K562 (cell line): ENCODE results near the gene ARHGAP28. TPM values are rescaled to one million over a fixed set of nuclear protein-coding genes. Genes with fewer than 3 reads are reported as not detected.

ENCODE experiments used
- ATAC-seq: fragments of 200-7000 bp; cut with Tn5 transposase; 3 replicates; pipeline ENCODE4 v1.9.1; 2020; ENCODE audit warnings: moderate library complexity
- BruUV-seq: library from RNA; stranded (reverse); fragments of 400-500 nt; replicated peaks from 2 replicates; lab custom pipeline; 2021; lab: Mats Ljungman, UMichigan
- CTCF ChIA-PET: fragments of 300-600 bp; formaldehyde crosslinking; extraction: SDS; loops from one replicate; lab custom pipeline; 2021; ENCODE audit warnings: low intra/inter-chr PET ratio; lab: Yijun Ruan, JAX
- POLR2A ChIA-PET: fragments of 300-600, 350-650 bp; sonication (Branson Sonifier 250); formaldehyde crosslinking; extraction: SDS; loops from one replicate; lab custom pipeline; 2021; ENCODE audit warnings: antibody characterized with exemption, inconsistent platforms; lab: Yijun Ruan, JAX
- DNase-seq, 4 experiments: peaks; one replicate each; pipeline versions ENCODE4 v3.0.0 to v3.0.0-alpha.2; 2011 to 2018; ENCODE audit warnings: low spot score in 3 of 4, mixed read lengths in 3 of 4; ENCODE audit errors: extremely low read depth in 1 of 4
- FAIRE-seq: peaks from 2 replicates; lab custom pipeline; 2011; peaks lifted over from hg19 to GRCh38; lab: Jason Lieb, UNC
- H2AFZ ChIP-seq: 2 replicates; pipeline ENCODE4 v1.6.0; 2011; ENCODE audit warnings: low read depth, low read length, control low read depth, inconsistent platforms
- H3K27ac ChIP-seq: fragments of 200-600 bp; 3 replicates; pipeline ENCODE4 v1.8.0; 2011; ENCODE audit warnings: low read depth, mild to moderate bottlenecking, control low read depth, inconsistent platforms, low read length, moderate library complexity, mixed read lengths; ENCODE audit errors: extremely low read depth
- H3K27me3 ChIP-seq, 2 experiments: fragments of 300-600 bp in 1 of 2; 2 replicates in 1 of 2; 3 replicates in 1 of 2; pipeline versions ENCODE4 v1.6.0 to v1.8.0; 2011; ENCODE audit warnings: inconsistent platforms in 2 of 2, low read length in 2 of 2, mild to moderate bottlenecking in 1 of 2, mixed read lengths in 1 of 2, moderate library complexity in 1 of 2; ENCODE audit not compliant: control insufficient read depth in 2 of 2, insufficient read depth in 2 of 2
- H3K36me3 ChIP-seq: fragments of 300-600 bp; 3 replicates; pipeline ENCODE4 v1.8.0; 2011; ENCODE audit warnings: mild to moderate bottlenecking, low read length, inconsistent platforms; ENCODE audit not compliant: control insufficient read depth, insufficient read depth
- H3K4me1 ChIP-seq, 2 experiments: fragments of 200-600 bp in 1 of 2; replicated peaks in 1 of 2; 2 replicates in 1 of 2; 3 replicates in 1 of 2; pipeline versions ENCODE4 v1.5.1 to v1.8.0; 2011; ENCODE audit warnings: inconsistent platforms in 2 of 2, low read length in 2 of 2, mild to moderate bottlenecking in 1 of 2, mixed read lengths in 1 of 2, moderate library complexity in 1 of 2; ENCODE audit not compliant: control insufficient read depth in 2 of 2, insufficient read depth in 2 of 2
- H3K4me2 ChIP-seq: 2 replicates; pipeline ENCODE4 v1.6.1; 2011; ENCODE audit warnings: low read length, control low read depth, inconsistent platforms, mixed read lengths; ENCODE audit not compliant: insufficient read depth
- H3K4me3 ChIP-seq: fragments of 200-600 bp; sonication (generic), shearing (Covaris generic); 2 replicates; pipeline ENCODE4 v1.5.1; 2016; ENCODE audit warnings: control low read depth, inconsistent platforms
- H3K79me2 ChIP-seq: fragments of 200-600 bp; 3 replicates; pipeline ENCODE4 v1.8.0; 2011; ENCODE audit warnings: low read length, inconsistent platforms; ENCODE audit not compliant: control insufficient read depth, insufficient read depth
- H3K9ac ChIP-seq, 2 experiments: 2 replicates each; pipeline versions ENCODE4 v1.6.0 to v1.6.1; 2011; ENCODE audit warnings: low read depth in 2 of 2, low read length in 2 of 2, control low read depth in 1 of 2, inconsistent platforms in 1 of 2, mild to moderate bottlenecking in 1 of 2, mixed read lengths in 1 of 2; ENCODE audit not compliant: insufficient read depth in 1 of 2
- H3K9me1 ChIP-seq: one replicate; pipeline ENCODE4 v1.6.0; 2011; ENCODE audit warnings: inconsistent platforms, mild to moderate bottlenecking, low read length, moderate library complexity; ENCODE audit not compliant: control insufficient read depth, insufficient read depth
- H3K9me3 ChIP-seq: replicated peaks from 2 replicates; pipeline ENCODE4 v1.5.1; 2011; ENCODE audit warnings: low read depth, low read length, inconsistent platforms; ENCODE audit not compliant: control insufficient read depth, insufficient read depth
- H4K20me1 ChIP-seq: replicated peaks from 2 replicates; pipeline ENCODE4 v1.6.1; 2011; ENCODE audit warnings: low read length, inconsistent platforms, mixed read lengths; ENCODE audit not compliant: control insufficient read depth, insufficient read depth
- ARID1B ChIP-seq: fragments of 450-650 bp; IDR thresholded peaks from 2 replicates; pipeline ENCODE4 v1.6.1; 2016; ENCODE audit warnings: antibody characterized with exemption, mild to moderate bottlenecking, inconsistent platforms
- DPF2 ChIP-seq: fragments of 450-650 bp; IDR thresholded peaks from 2 replicates; pipeline ENCODE4 v1.6.1; 2016
- KDM1A ChIP-seq, 2 experiments: fragments of 450-650 bp; IDR thresholded peaks; 2 replicates each; pipeline ENCODE4 v1.6.1; 2016; ENCODE audit warnings: mild to moderate bottlenecking in 2 of 2
- NRF1 ChIP-seq, 2 experiments: fragments of 450-650 bp; IDR thresholded peaks in 1 of 2; conservative IDR thresholded peaks in 1 of 2; 2 replicates each; pipeline ENCODE4 v1.6.1; 2014; ENCODE audit warnings: mild to moderate bottlenecking in 2 of 2
- RBM25 ChIP-seq: fragments of 200-400 bp; formaldehyde crosslinking; IDR thresholded peaks from 2 replicates; pipeline ENCODE4 v1.6.1; 2018; ENCODE audit warnings: low read length, low read depth, moderate library complexity; ENCODE audit not compliant: severe bottlenecking
- SAFB ChIP-seq: fragments of 200-400 bp; formaldehyde crosslinking; IDR thresholded peaks from 2 replicates; pipeline ENCODE4 v1.6.1; 2017; ENCODE audit warnings: low read depth, low read length, borderline replicate concordance
- SMARCA4 ChIP-seq: fragments of 450-650 bp; IDR thresholded peaks from 2 replicates; pipeline ENCODE4 v1.6.1; 2016
- THRAP3 ChIP-seq: fragments of 450-650 bp; IDR thresholded peaks from 2 replicates; pipeline ENCODE4 v1.6.1; 2016; ENCODE audit warnings: mild to moderate bottlenecking, inconsistent platforms, borderline replicate concordance
- ZNF347 ChIP-seq: fragments of 450-650 bp; formaldehyde crosslinking; IDR thresholded peaks from 2 replicates; pipeline ENCODE4 v1.4.0; 2020; ENCODE audit warnings: low read depth, mild to moderate bottlenecking, moderate library complexity
- ZZZ3 ChIP-seq: fragments of 450-650 bp; IDR thresholded peaks from 2 replicates; pipeline ENCODE4 v1.6.1; 2016; ENCODE audit warnings: antibody characterized with exemption, mild to moderate bottlenecking, moderate library complexity
- WGBS: fragments of 100-300 bp; shearing (Covaris generic); methylation state at CpG from one replicate; pipeline ENCODE4 v1.1.6; 2016; ENCODE audit warnings: low coverage, mixed read lengths; ENCODE audit not compliant: insufficient coverage; ENCODE audit errors: missing lambda C conversion rate; 5-methylcytosine and 5-hydroxymethylcytosine counted together
- in situ Hi-C: fragments of 300-500 bp; cut with MboI; formaldehyde crosslinking; loops from 4 replicates; pipeline ENCODE4 v1.15.0; 2018; ENCODE audit warnings: inconsistent platforms, mixed read lengths
- intact Hi-C: fragments of 100-400 bp; cut with micrococcal nuclease; formaldehyde crosslinking; loops from 2 replicates; pipeline ENCODE4 v1.14.2; 2022
- polyA plus RNA-seq, 8 experiments: library from polyadenylated mRNA; depleted of rRNA in 4 of 8; stranded (reverse) in 5 of 8; unstranded in 3 of 8; fragments of >200 nt; fragmentation: Nextera tagmentation in 2 of 8; fragmentation: Illumina TruSeq in 1 of 8; extraction: Ambion mirVana in 2 of 8; extraction: Trizol in 1 of 8; gene quantifications; 2 replicates each; pipeline versions ENCODE4 v1.2.1 to v1.2.3, GENCODE V29; 2011 to 2014; ENCODE audit warnings: inconsistent platforms in 1 of 8, missing spikeins in 1 of 8
- total RNA-seq, 7 experiments: library from RNA; depleted of rRNA in 6 of 7; stranded (reverse); fragments of >200 nt in 6 of 7; fragmentation: Illumina TruSeq in 2 of 7; extraction: Trizol in 2 of 7; gene quantifications; 2 replicates each; pipeline versions ENCODE4 v1.2.1 to v1.2.3, GENCODE V29; 2011 to 2021; ENCODE audit warnings: low replicate concordance in 1 of 7
- TF ChIP-seq, protein P1 (sequence below): IDR thresholded peaks from 2 replicates; pipeline ENCODE4 v1.6.1; 2011; ENCODE audit warnings: borderline replicate concordance, low read depth, mild to moderate bottlenecking, moderate library complexity, low read length; ENCODE audit not compliant: insufficient read depth, poor library complexity, severe bottlenecking
- TF ChIP-seq, protein P2 (sequence below): sonication (generic); formaldehyde crosslinking; IDR thresholded peaks from 2 replicates; pipeline ENCODE4 v1.9.0; 2022; ENCODE audit warnings: mild to moderate bottlenecking, missing genetic modification reagents
- TF ChIP-seq, protein P3 (sequence below): sonication (generic); IDR thresholded peaks from 2 replicates; pipeline ENCODE4 v1.6.1; 2016

The ARHGAP28 gene
- total and polyA plus RNA-seq, 9 of the 15 experiments (the other 6 are each of a cell fraction or from before 2014, with no cell fraction given), result 0.93 to 5.9 (median 5.0) TPM

DNA sequence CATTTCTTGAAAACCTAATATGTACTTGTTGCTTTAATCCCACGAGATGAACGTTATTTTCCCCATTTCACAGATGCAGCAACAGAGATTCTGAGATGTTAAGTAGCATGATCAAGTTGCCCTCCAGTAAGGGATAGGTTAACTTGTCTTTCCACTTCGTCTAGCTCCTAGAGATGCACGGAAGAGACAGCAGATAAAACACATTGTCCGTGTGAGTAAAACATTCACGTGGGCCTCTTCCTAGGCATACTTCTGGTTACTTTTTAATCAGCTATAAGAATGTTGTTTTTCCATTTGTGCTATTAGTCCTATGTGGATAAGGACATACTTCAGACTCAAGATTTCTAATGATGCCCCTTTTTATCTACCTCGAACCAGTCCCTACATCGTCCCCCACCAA, 1.2 kb upstream of the ARHGAP28 start (continued):
- TF ChIP-seq, protein P1, sequence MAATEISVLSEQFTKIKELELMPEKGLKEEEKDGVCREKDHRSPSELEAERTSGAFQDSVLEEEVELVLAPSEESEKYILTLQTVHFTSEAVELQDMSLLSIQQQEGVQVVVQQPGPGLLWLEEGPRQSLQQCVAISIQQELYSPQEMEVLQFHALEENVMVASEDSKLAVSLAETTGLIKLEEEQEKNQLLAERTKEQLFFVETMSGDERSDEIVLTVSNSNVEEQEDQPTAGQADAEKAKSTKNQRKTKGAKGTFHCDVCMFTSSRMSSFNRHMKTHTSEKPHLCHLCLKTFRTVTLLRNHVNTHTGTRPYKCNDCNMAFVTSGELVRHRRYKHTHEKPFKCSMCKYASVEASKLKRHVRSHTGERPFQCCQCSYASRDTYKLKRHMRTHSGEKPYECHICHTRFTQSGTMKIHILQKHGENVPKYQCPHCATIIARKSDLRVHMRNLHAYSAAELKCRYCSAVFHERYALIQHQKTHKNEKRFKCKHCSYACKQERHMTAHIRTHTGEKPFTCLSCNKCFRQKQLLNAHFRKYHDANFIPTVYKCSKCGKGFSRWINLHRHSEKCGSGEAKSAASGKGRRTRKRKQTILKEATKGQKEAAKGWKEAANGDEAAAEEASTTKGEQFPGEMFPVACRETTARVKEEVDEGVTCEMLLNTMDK, result no peak
- TF ChIP-seq THRAP3 (no peak), RBM25 (peak; percentile 71), KDM1A (IDR thresholded peaks at IDR 0.05) (no peak)
- TF ChIP-seq, protein P2, sequence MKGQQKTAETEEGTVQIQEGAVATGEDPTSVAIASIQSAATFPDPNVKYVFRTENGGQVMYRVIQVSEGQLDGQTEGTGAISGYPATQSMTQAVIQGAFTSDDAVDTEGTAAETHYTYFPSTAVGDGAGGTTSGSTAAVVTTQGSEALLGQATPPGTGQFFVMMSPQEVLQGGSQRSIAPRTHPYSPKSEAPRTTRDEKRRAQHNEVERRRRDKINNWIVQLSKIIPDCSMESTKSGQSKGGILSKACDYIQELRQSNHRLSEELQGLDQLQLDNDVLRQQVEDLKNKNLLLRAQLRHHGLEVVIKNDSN (CRISPR knock-in tag), result no peak

DNA sequence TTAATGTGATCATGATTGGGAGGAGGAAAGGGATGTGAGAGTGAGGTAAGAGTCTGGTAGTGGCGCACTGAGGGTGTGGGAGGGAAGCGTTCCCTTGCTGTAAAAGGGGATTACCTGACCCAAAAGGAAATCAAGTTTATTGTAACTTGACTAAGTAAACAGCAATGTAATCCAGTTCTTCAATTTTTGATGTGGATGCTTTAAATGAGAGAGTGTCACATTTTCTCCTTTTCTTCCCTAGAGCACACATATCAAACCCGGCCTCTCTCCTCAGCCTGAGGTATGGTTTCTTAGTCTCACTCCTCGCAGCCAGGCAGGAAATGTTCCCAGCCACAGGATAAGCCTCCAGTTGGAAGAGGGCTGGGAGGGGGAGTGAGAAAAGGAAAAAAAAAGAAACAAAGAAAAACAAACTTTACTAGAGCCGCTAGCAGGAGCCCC, 688 bp upstream of the ARHGAP28 start:
- TSS peak; percentile 89 for BruUV-seq
- Histone ChIP-seq H3K4me2 (peak overlapping the region; percentile 80), H3K79me2 (no peaks in the 10 kb centered on the region), H3K27me3 (no peaks in the 10 kb centered on the region), H3K9ac (peak overlapping the region; percentile 51 to 89), H4K20me1 (no peaks in the 10 kb centered on the region), H3K27ac (peak overlapping the region; percentile 56), H3K4me3 (peak overlapping the region; percentile 61), H3K36me3 (no peaks in the 10 kb centered on the region), H3K9me1 (no peaks in the 10 kb centered on the region), H2AFZ (peak overlapping the region; percentile 90), H3K4me1 (peaks cover 3 to 11% of the 10 kb centered on the region in 2 experiments; a peak in 3 of 5 replicates), H3K9me3 (no peaks in the 10 kb centered on the region)
- DNase-seq, result peak in 3 of 4 experiments; percentile 21 to 42 (median 29)
- WGBS, result 9% methylated on average over 5 of the region's 5 CpGs
- peak; percentile 31 for ATAC-seq
- POLR2A ChIA-PET, result interaction anchor here (0.7 to 1.6 kb wide), 3 partner anchors 8 to 205 kb away, joined by 3 to 4 read pairs (median 4); no protein-coding TSS in a partner anchor
- intact Hi-C loops, result loop anchor here (2.0 to 5.0 kb wide), 2 partner anchors 46 to 158 kb away; no protein-coding TSS in a partner anchor
- peak; percentile 71 for FAIRE-seq
- in situ Hi-C loops, result loop anchor here (25.0 kb wide), 1 partner anchor 1442 kb away; the partner anchor contains the start of gene ZBTB14
- CTCF ChIA-PET, result interaction anchor here (0.5 kb wide), 1 partner anchor 125 kb away, joined by 3 read pairs; no protein-coding TSS in a partner anchor
- TF ChIP-seq ZZZ3 (no peak), SMARCA4 (0 out of 2 replicates have a peak, but pooled peaks have one; percentile 23), ZNF347 (CRISPR knock-in tag) (no peak), DPF2 (0 out of 2 replicates have a peak, but pooled peaks have one; percentile 13), NRF1 (conservative IDR thresholded peaks at IDR 0.05 in 1 of 2, IDR thresholded peaks at IDR 0.05 in 1 of 2) (0 out of 4 replicates have a peak, but pooled peaks of 1 of the 2 experiments have one; percentile 10), ARID1B (peak; percentile 11; the same call in 1 of the 2 replicates), SAFB (no peak)
- TF ChIP-seq, protein P3, sequence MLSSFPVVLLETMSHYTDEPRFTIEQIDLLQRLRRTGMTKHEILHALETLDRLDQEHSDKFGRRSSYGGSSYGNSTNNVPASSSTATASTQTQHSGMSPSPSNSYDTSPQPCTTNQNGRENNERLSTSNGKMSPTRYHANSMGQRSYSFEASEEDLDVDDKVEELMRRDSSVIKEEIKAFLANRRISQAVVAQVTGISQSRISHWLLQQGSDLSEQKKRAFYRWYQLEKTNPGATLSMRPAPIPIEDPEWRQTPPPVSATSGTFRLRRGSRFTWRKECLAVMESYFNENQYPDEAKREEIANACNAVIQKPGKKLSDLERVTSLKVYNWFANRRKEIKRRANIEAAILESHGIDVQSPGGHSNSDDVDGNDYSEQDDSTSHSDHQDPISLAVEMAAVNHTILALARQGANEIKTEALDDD, result 0 out of 2 replicates have a peak, but pooled peaks have one; percentile 4
